NK-92 treated with Interleukin-12 subunit alpha and Interleukin-12 subunit beta, amount 100 ng/mL, for 24 hours (cell line): Measurements from ENCODE around the gene DBH.

Source experiments
- DNase-seq: peaks from one replicate; lab custom pipeline; 2025; lab: John Stamatoyannopoulos, UW

Gene DBH

GRCh38 chr9:133684121-133684935 lies 48.2 kb downstream of the DBH start:
- no peak for DNase-seq

GRCh38 chr9:133684936-133685361 lies 48.8 kb downstream of the DBH start:
- DNase-seq = no peak

- DNase-seq = no peak
Observed at GRCh38 chr9:133685653-133686609, 49.8 kb downstream of the DBH start.

- DNase-seq = no peak
Observed at GRCh38 chr9:133686642-133687575, 50.7 kb downstream of the DBH start.

GRCh38 chr9:133687856-133688761 lies 51.9 kb downstream of the DBH start:
- no peak for DNase-seq

GRCh38 chr9:133689151-133689763 lies 53.1 kb downstream of the DBH start:
- no peak for DNase-seq

- DNase-seq = no peak
Observed at GRCh38 chr9:133690081-133690561, 54.0 kb downstream of the DBH start.

GRCh38 chr9:133691191-133691590 lies 55.0 kb downstream of the DBH start:
- DNase-seq = no peak

- DNase-seq = no peak
Observed at GRCh38 chr9:133691626-133692363, 55.6 kb downstream of the DBH start.

- no peak for DNase-seq
Observed at GRCh38 chr9:133692364-133692985, 56.3 kb downstream of the DBH start.

GRCh38 chr9:133693116-133693515 lies 57.0 kb downstream of the DBH start:
- no peak for DNase-seq

- DNase-seq = no peak
Observed at GRCh38 chr9:133693703-133694529, 57.8 kb downstream of the DBH start.

- DNase-seq = no peak
Observed at GRCh38 chr9:133694686-133695085, 58.5 kb downstream of the DBH start.

GRCh38 chr9:133696071-133696472 lies 59.9 kb downstream of the DBH start:
- no peak for DNase-seq

- no peak for DNase-seq
Observed at GRCh38 chr9:133699546-133699945, 63.4 kb downstream of the DBH start.

GRCh38 chr9:133700819-133701320 lies 64.7 kb downstream of the DBH start:
- no peak for DNase-seq

- no peak for DNase-seq
Observed at GRCh38 chr9:133701321-133701980, 65.3 kb downstream of the DBH start.
